H1 (cell line): ENCODE measurements around the gene CBARP. TPM values are rescaled to one million over a fixed set of nuclear protein-coding genes. Genes with fewer than 3 reads are reported as not detected.

Experiments
- EGR1 ChIP-seq: IDR thresholded peaks from 2 replicates; pipeline ENCODE4 v1.6.1; 2011; ENCODE audit warnings: low read depth, low read length, borderline replicate concordance
- MAFK ChIP-seq: IDR thresholded peaks from 2 replicates; pipeline ENCODE4 v1.6.1; 2012; ENCODE audit warnings: low read depth, mild to moderate bottlenecking, improper control_type of control experiment, low read length
- POU5F1 ChIP-seq: IDR thresholded peaks from 2 replicates; pipeline ENCODE4 v1.6.1; 2011; ENCODE audit warnings: low read depth, mild to moderate bottlenecking, low read length, moderate library complexity
- polyA plus RNA-seq, 7 experiments: library from polyadenylated mRNA; depleted of rRNA in 3 of 7; stranded (reverse) in 5 of 7; unstranded in 2 of 7; fragments of >200 nt in 5 of 7; fragments of 200-250 nt in 2 of 7; gene quantifications; 1 replicate in 5 of 7; 2 replicates in 1 of 7; 4 replicates in 1 of 7; pipeline versions ENCODE4 v1.2.1 to v1.2.3, GENCODE V29; 2011 to 2013; ENCODE audit warnings: missing spikeins in 2 of 7, mixed read lengths in 2 of 7
- total RNA-seq: library from RNA; stranded (reverse); fragmentation: NEBNext Ultra II Directional; extraction: Animal tissue kit (Norgen Biotek cat#: 25700); gene quantifications from 2 replicates; pipeline ENCODE4 v1.2.1, GENCODE V29; 2021
- TF ChIP-seq, protein P1 (sequence below): IDR thresholded peaks from 2 replicates; pipeline ENCODE4 v1.6.1; 2011; ENCODE audit warnings: low read length, improper control_type of control experiment

The CBARP gene
- total and polyA plus RNA-seq, 2 of the 8 experiments (the other 6 are each of a cell fraction or from before 2014, with no cell fraction given), result 4.9 to 14.7 TPM

DNA sequence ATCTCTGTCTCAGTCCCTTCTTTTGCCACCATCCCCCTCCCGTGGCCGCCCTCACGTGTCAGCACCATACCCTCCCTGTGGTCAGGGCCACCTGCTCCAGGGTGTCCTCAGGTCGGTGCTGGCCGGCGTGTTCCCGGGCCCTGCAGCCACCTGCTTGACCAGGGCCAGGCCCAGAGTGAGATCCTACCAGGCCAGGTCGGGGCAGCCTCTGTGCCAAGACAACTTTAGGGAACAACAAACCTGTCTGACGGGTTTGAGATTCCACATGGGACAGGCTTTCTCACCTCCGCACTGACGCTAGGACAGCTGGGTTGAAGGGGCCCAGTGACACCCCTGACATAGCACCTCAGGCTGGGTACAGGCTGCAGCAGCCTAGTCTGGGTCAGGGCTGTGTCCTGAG is 56.2 kb downstream of the CBARP start (continued):
- TF ChIP-seq, protein P1, sequence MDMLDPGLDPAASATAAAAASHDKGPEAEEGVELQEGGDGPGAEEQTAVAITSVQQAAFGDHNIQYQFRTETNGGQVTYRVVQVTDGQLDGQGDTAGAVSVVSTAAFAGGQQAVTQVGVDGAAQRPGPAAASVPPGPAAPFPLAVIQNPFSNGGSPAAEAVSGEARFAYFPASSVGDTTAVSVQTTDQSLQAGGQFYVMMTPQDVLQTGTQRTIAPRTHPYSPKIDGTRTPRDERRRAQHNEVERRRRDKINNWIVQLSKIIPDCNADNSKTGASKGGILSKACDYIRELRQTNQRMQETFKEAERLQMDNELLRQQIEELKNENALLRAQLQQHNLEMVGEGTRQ, result no peak
- TF ChIP-seq EGR1 (no peak), POU5F1 (no peak), MAFK (no peak)

Other genes with a start within 250 kb of the CBARP start
- 0.45 and 0.63 TPM in 2 replicates for gene GRIN3B, start 237.6 kb downstream of the CBARP start, total RNA-seq
- gene GRIN3B, start 237.6 kb downstream of the CBARP start, polyA plus RNA-seq (2011; rRNA removed), result 1.0 and 2.0 TPM in 2 replicates
- 140 and 142 TPM in 2 replicates for gene TMEM259, start 216.9 kb downstream of the CBARP start, total RNA-seq
- gene TMEM259, start 216.9 kb downstream of the CBARP start, polyA plus RNA-seq (2011; rRNA removed), result 243 and 343 TPM in 2 replicates
- not detected in 2 replicates for gene RNU6-2, start 216.5 kb downstream of the CBARP start, total RNA-seq
- not detected in 2 replicates for gene RNU6-2, start 216.5 kb downstream of the CBARP start, polyA plus RNA-seq (2011; rRNA removed)
- 522 and 551 TPM in 2 replicates for gene CNN2, start 211.4 kb downstream of the CBARP start, total RNA-seq
- gene CNN2, start 211.4 kb downstream of the CBARP start, polyA plus RNA-seq (2011; rRNA removed), result 189 and 349 TPM in 2 replicates
- 25.6 and 29.7 TPM in 2 replicates for gene ABCA7, start 197.9 kb downstream of the CBARP start, total RNA-seq
- gene ABCA7, start 197.9 kb downstream of the CBARP start, polyA plus RNA-seq (2011; rRNA removed), result 10.4 and 17.4 TPM in 2 replicates
- 41.8 and 43.6 TPM in 2 replicates for gene ARHGAP45, start 170.8 kb downstream of the CBARP start, total RNA-seq
- 31.4 and 40.2 TPM in 2 replicates for gene ARHGAP45, start 170.8 kb downstream of the CBARP start, polyA plus RNA-seq (2011; rRNA removed)
- gene POLR2E, start 142.6 kb downstream of the CBARP start, total RNA-seq, result 274 and 281 TPM in 2 replicates
- 381 and 483 TPM in 2 replicates for gene POLR2E, start 142.6 kb downstream of the CBARP start, polyA plus RNA-seq (2011; rRNA removed)
- gene GPX4, start 134.0 kb downstream of the CBARP start, total RNA-seq, result 342 and 355 TPM in 2 replicates
- gene GPX4, start 134.0 kb downstream of the CBARP start, polyA plus RNA-seq (2011; rRNA removed), result 693 and 947 TPM in 2 replicates
- gene SBNO2, start 63.7 kb downstream of the CBARP start, total RNA-seq, result 31.4 and 37.4 TPM in 2 replicates
- 12.2 and 21.3 TPM in 2 replicates for gene SBNO2, start 63.7 kb downstream of the CBARP start, polyA plus RNA-seq (2011; rRNA removed)
- gene STK11, start 32.2 kb downstream of the CBARP start, total RNA-seq, result 70.7 and 75.2 TPM in 2 replicates
- 45.3 and 71.0 TPM in 2 replicates for gene STK11, start 32.2 kb downstream of the CBARP start, polyA plus RNA-seq (2011; rRNA removed)
- gene ATP5F1D, start 3.7 kb upstream of the CBARP start, total RNA-seq, result 174 and 182 TPM in 2 replicates
- 249 and 338 TPM in 2 replicates for gene ATP5F1D, start 3.7 kb upstream of the CBARP start, polyA plus RNA-seq (2011; rRNA removed)
- 159 and 166 TPM in 2 replicates for gene MIDN, start 10.6 kb upstream of the CBARP start, total RNA-seq
- gene MIDN, start 10.6 kb upstream of the CBARP start, polyA plus RNA-seq (2011; rRNA removed), result 39.8 and 86.0 TPM in 2 replicates
- 175 TPM in 2 replicates for gene CIRBP, start 31.3 kb upstream of the CBARP start, total RNA-seq
- gene CIRBP, start 31.3 kb upstream of the CBARP start, polyA plus RNA-seq (2011; rRNA removed), result 199 and 331 TPM in 2 replicates
- gene FAM174C, start 37.5 kb upstream of the CBARP start, total RNA-seq, result 44.5 and 54.6 TPM in 2 replicates
- gene FAM174C, start 37.5 kb upstream of the CBARP start, polyA plus RNA-seq (2011; rRNA removed), result 125 and 159 TPM in 2 replicates
- 7.0 and 10.3 TPM in 2 replicates for gene EFNA2, start 47.9 kb upstream of the CBARP start, total RNA-seq
- gene EFNA2, start 47.9 kb upstream of the CBARP start, polyA plus RNA-seq (2011; rRNA removed), result 4.0 and 10.1 TPM in 2 replicates
- gene NDUFS7, start 145.9 kb upstream of the CBARP start, total RNA-seq, result 78.1 and 92.7 TPM in 2 replicates
- gene NDUFS7, start 145.9 kb upstream of the CBARP start, polyA plus RNA-seq (2011; rRNA removed), result 309 and 372 TPM in 2 replicates
- gene GAMT, start 163.5 kb upstream of the CBARP start, total RNA-seq, result 17.2 TPM in 2 replicates
- gene GAMT, start 163.5 kb upstream of the CBARP start, polyA plus RNA-seq (2011; rRNA removed), result 35.6 and 45.3 TPM in 2 replicates
- gene DAZAP1, start 169.6 kb upstream of the CBARP start, total RNA-seq, result 341 and 343 TPM in 2 replicates
- 79.6 and 139 TPM in 2 replicates for gene DAZAP1, start 169.6 kb upstream of the CBARP start, polyA plus RNA-seq (2011; rRNA removed)
- gene RPS15, start 200.4 kb upstream of the CBARP start, total RNA-seq, result 1,562 and 1,589 TPM in 2 replicates
- gene RPS15, start 200.4 kb upstream of the CBARP start, polyA plus RNA-seq (2011; rRNA removed), result 3,890 and 4,770 TPM in 2 replicates
- 3.7 and 4.1 TPM in 2 replicates for gene APC2, start 212.1 kb upstream of the CBARP start, total RNA-seq
- gene APC2, start 212.1 kb upstream of the CBARP start, polyA plus RNA-seq (2011; rRNA removed), result 1.3 and 3.3 TPM in 2 replicates
- gene C19orf25, start 241.2 kb upstream of the CBARP start, total RNA-seq, result 41.3 and 41.4 TPM in 2 replicates
- 67.4 and 92.2 TPM in 2 replicates for gene C19orf25, start 241.2 kb upstream of the CBARP start, polyA plus RNA-seq (2011; rRNA removed)